Mucosa of descending colon (tissue), 3 donors: ENCODE data around the gene UFC1. TPM values are rescaled to one million over a fixed set of nuclear protein-coding genes. Genes with fewer than 3 reads are reported as not detected.

Source experiments
- ATAC-seq: fragments of 200-7000 bp; cut with Tn5 transposase; one replicate; pipeline ENCODE4 v1.9.1; 2020; ENCODE audit warnings: mild to moderate bottlenecking, moderate library complexity
- DNase-seq, 3 donors: peaks; one replicate each; pipeline ENCODE4 v3.0.0-alpha.2; 2020
- H3K36me3 ChIP-seq: fragments of 200-600 bp; one replicate; pipeline ENCODE4 v1.8.0; 2021; ENCODE audit warnings: low read depth, mild to moderate bottlenecking
- H3K4me1 ChIP-seq: fragments of 200-600 bp; one replicate; pipeline ENCODE4 v1.8.0; 2021; ENCODE audit warnings: low read depth, mild to moderate bottlenecking
- H3K4me3 ChIP-seq: fragments of 200-600 bp; one replicate; pipeline ENCODE4 v1.8.0; 2021; ENCODE audit warnings: mild to moderate bottlenecking
- H3K9me3 ChIP-seq: fragments of 200-600 bp; one replicate; pipeline ENCODE4 v1.8.0; 2021; ENCODE audit warnings: mild to moderate bottlenecking
- intact Hi-C, 2 donors: fragments of 100-400 bp; cut with DNase I in 1 of 2; cut with micrococcal nuclease in 1 of 2; formaldehyde crosslinking; loops; one replicate each; pipeline versions ENCODE4 v1.11.0 to v1.11.1; 2022; cut with DNase I, micrococcal nuclease
- total RNA-seq, 3 donors: library from RNA; stranded (reverse); fragmentation: NEBNext Ultra II Directional in 2 of 3; extraction: Animal tissue kit (Norgen Biotek cat#: 25700) in 2 of 3; gene quantifications; one replicate each; pipeline versions ENCODE4 v1.2.1 to v1.2.4, GENCODE V29; 2021 to 2023
- TF ChIP-seq, protein P1 (sequence below): fragments of 200-600 bp; IDR thresholded peaks from one replicate; pipeline ENCODE4 v1.8.0; 2022; ENCODE audit warnings: antibody characterized with exemption, mild to moderate bottlenecking
- donor health status: DM: no; HTN: no; CAD: no; lungs with moderate emphysema.
- donor health status: DM: no; HTN: no; CAD: no.
- donor health status: DM: no; HTN: yes; CAD: no.

UFC1 gene
- total RNA-seq, 3 donors from 2014 or later: 88.6 to 114 (median 90.6) TPM

DNA sequence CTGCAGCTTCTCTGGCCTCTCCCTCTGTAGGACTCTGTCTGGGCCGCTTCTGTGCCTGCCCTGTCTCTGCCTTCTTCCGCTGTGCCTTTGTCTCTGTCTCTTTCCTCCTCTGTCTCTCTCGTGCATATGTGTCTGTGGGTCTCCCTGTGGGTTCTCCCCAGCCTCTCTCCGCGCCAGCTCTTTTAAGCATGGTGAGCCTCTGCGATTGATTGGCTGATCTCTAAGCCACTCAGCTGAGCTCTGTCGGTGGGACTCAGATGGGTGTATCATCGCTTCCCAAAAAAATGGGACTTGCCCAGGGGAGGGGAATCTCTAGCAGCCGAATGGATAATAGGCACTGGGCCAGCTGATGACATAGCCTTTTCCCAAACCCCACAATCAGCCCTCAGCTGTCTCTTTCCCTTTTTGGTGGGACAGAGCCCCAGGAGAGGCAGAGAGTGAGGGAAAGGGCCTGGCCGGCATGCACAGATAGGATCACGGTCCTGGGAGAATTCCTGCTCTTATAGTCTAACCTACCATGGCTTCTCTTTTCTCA is 45.2 kb downstream of the UFC1 start, which contains the start of gene ADAMTS4:
Gene ADAMTS4, minus strand, starts transcription at position 158 of the 535 bp plus-strand sequence. CDS start 427 bp downstream, outside the sequence.
- Histone ChIP-seq H3K36me3 (no peaks in the 10 kb centered on the region), H3K4me1 (peaks cover 23% of the 10 kb centered on the region), H3K4me3 (no peak within 1 kb of the TSS), H3K9me3 (no peaks in the 10 kb centered on the region)
- TF ChIP-seq, protein P1, sequence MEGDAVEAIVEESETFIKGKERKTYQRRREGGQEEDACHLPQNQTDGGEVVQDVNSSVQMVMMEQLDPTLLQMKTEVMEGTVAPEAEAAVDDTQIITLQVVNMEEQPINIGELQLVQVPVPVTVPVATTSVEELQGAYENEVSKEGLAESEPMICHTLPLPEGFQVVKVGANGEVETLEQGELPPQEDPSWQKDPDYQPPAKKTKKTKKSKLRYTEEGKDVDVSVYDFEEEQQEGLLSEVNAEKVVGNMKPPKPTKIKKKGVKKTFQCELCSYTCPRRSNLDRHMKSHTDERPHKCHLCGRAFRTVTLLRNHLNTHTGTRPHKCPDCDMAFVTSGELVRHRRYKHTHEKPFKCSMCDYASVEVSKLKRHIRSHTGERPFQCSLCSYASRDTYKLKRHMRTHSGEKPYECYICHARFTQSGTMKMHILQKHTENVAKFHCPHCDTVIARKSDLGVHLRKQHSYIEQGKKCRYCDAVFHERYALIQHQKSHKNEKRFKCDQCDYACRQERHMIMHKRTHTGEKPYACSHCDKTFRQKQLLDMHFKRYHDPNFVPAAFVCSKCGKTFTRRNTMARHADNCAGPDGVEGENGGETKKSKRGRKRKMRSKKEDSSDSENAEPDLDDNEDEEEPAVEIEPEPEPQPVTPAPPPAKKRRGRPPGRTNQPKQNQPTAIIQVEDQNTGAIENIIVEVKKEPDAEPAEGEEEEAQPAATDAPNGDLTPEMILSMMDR: no peak
- DNase-seq: peak in 1 of 3 donors; percentile 49
- no peak for ATAC-seq
- intact Hi-C loops: loop anchor here in 1 of 2 donors (10.0 kb wide), 1 partner anchor 186 kb away; no protein-coding TSS in a partner anchor

GRCh38 chr1:161199506-161200139 is 45.8 kb downstream of the UFC1 start:
- H3K4me1 ChIP-seq: peaks cover 24% of the 10 kb centered on the region
- intact Hi-C loops: loop anchor here in 1 of 2 donors (10.0 kb wide), 1 partner anchor 185 kb away; no protein-coding TSS in a partner anchor

DNA sequence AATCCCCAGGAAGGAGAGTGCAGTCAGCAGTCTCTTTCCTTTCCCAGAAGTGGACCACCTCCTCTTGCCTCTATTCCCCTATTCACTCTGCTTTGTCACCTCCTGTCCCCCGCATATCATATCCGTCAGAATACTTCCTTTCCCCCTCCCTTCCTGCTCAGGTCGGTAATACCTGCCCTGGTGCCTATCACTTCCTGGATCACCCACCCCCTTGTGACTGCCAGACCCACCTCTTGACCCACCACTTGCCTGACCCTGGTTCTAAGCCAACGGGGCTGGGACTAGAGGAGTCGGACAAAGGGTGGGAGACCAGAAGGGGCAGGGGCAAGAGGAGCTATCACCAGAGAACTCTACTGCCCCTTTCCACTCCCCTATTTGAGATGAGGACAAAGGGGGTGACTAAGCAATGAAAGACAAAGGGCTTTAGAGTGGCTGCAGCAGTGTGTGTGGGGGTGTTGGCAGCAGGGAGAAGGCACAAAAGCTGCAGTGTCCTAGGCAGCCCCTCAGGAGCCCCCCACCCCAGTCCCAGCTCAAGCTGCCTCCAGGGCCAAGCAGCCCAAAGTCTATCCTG is 46.7 kb downstream of the UFC1 start:
- H3K4me1 ChIP-seq: peaks cover 24% of the 10 kb centered on the region
- TF ChIP-seq, protein P1: no peak
- DNase-seq (no peak), ATAC-seq (no peak)
- H3K4me3 ChIP-seq: no peak overlapping the region
- intact Hi-C loops: no loop called here
- no peaks in the 10 kb centered on the region for H3K9me3 ChIP-seq
- peaks cover 4% of the 10 kb centered on the region for H3K36me3 ChIP-seq

More at GRCh38 chr1:161199506-161200139, 45.8 kb downstream of the UFC1 start:
- TF ChIP-seq, protein P1: no peak
- DNase-seq (no peak), ATAC-seq (no peak)
- Histone ChIP-seq H3K9me3 (no peaks in the 10 kb centered on the region), H3K36me3 (peaks cover 4% of the 10 kb centered on the region), H3K4me3 (no peak overlapping the region)

DNA sequence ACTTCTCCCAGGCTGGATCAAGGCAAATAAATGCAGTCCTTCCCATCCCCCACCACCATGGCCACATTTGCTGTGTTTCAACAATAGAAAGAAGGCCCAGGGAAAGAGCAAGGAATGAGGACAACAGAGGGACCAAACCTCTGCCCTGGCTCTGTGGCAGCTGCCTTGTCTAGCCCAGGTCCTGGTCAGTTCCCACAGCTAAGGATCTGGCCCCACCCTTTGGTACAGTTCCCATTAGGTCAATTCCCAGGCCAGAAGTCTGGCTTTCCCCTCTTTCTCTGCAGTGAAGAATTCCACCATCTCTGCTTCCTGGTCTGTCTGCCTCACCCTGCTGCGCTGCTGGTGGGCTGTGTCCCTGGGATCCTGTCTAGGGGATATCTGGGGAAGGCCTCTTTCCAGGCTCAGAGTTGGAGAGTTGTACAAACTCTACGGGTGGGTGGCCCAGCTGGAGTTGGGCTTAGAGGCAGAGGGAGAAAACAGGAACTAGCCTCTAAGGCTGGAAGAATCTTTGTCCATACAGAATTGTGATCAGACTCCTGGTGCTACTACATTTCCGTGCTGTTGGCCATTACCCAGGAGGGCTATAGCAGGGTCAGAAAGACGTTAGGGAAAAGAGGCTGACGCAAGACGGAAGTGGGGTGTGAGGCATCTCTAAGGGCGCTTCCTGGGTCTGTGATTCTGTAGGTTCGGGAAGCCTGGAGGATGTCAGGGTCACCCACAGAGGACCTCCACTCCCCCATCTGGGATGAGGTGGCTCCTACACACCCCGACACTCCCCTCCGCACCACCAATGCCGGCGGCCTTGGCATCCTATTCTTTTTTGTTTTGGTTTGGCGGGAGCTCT is 47.4 kb downstream of the UFC1 start:
- peak; percentile 1 for ATAC-seq
- peak in 2 of 3 donors; percentile 56 to 72 for DNase-seq

More for the DNA sequence above, 47.4 kb downstream of the UFC1 start:
- Histone ChIP-seq H3K4me3 (no peak overlapping the region), H3K4me1 (peaks cover 27% of the 10 kb centered on the region), H3K9me3 (no peaks in the 10 kb centered on the region), H3K36me3 (peaks cover 4% of the 10 kb centered on the region)
- TF ChIP-seq, protein P1: no peak
- intact Hi-C loops: no loop called here
